ENCODE results near the gene ZBTB46.
A peak's percentile ranks its signal among the peaks of the same experiment; 100 is the strongest.

The ZBTB46 gene

DNA sequence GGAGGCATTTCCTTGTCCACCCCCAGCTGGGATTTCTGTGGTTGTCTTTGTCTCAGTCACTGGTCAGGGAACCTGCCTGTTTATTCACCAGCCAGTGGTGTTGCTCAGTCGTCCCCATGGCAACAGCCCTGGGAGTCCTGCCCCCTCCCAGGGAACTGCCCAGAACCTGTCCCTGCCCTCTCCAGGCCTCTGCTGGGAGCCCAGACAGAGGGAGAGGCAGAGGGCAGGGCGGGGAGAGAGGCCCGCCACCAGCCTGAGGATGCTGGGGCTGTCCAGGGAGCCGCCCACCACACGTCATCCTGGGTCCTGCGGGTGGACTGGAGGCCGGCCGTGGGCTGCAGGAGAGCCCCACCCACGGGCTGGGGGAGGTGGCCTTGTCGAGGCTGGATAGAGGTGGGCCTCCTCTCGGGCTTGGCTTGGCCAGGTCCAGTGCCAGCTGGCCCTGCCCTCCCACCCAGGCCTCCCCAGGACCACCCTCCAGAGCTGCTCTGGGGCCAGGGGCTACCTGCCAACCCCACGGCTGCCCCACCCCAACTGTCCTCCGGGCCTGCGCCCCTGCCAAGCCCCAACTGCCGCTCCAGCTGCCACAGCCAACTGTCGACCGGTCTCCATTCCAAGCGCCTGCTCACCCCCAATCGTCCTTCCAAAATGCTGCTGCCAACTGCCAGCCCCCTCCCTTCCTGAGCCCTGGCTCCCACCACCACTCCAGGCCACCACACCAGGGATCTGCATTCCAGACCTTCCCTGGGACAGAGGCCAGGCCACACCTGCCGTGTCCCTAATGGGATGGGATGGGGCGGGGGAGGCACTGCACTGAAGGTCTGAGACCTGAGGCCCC is 4.2 kb upstream of the ZBTB46 start:
- no peak overlapping the region for H3K9ac ChIP-seq (ENCODE audit: low read length)
- peaks cover 22% of the 10 kb centered on the region for H3K4me1 ChIP-seq (ENCODE audit: control insufficient read depth, insufficient read depth, low read length)
- peaks cover 22% of the 10 kb centered on the region for H3K27me3 ChIP-seq (ENCODE audit: control insufficient read depth, insufficient read depth, low read length)
- no peaks in the 10 kb centered on the region for H3K9me3 ChIP-seq (ENCODE audit: control insufficient read depth, insufficient read depth, low read depth, low read length)
- peak overlapping the region; percentile 44 for H3K4me3 ChIP-seq (ENCODE audit: low read depth, low read length)
- H3K27ac ChIP-seq (ENCODE audit: low read depth, low read length): no peak overlapping the region
- H3K36me3 ChIP-seq (ENCODE audit: control insufficient read depth, insufficient read depth, low read length): no peaks in the 10 kb centered on the region

DNA sequence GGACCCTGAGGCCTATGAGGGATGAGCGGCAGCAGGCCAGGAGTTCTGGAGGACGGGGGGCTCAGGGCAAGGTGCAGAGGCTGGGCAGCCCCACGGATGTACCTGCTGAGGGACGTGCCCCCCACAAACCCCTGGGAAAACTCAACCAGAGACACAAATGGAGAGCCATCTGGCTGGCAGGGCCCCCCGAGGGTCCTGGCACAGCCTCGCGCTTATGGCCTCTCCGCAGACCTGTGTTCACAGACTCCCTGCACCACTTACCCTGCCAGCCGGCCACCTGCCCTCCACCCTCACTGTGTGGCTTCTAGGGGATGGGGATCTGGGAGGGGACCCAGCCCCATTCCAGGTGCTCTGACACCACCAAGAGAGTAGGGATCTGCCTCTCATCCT is 3.4 kb upstream of the ZBTB46 start:
- Histone ChIP-seq H3K27ac (ENCODE audit: low read depth, low read length) (no peak overlapping the region), H3K9me3 (ENCODE audit: control insufficient read depth, insufficient read depth, low read depth, low read length) (no peaks in the 10 kb centered on the region), H3K27me3 (ENCODE audit: control insufficient read depth, insufficient read depth, low read length) (peaks cover 29% of the 10 kb centered on the region), H3K36me3 (ENCODE audit: control insufficient read depth, insufficient read depth, low read length) (no peaks in the 10 kb centered on the region), H3K4me1 (ENCODE audit: control insufficient read depth, insufficient read depth, low read length) (peaks cover 26% of the 10 kb centered on the region), H3K9ac (ENCODE audit: low read length) (no peak overlapping the region), H3K4me3 (ENCODE audit: low read depth, low read length) (no peak overlapping the region)

DNA sequence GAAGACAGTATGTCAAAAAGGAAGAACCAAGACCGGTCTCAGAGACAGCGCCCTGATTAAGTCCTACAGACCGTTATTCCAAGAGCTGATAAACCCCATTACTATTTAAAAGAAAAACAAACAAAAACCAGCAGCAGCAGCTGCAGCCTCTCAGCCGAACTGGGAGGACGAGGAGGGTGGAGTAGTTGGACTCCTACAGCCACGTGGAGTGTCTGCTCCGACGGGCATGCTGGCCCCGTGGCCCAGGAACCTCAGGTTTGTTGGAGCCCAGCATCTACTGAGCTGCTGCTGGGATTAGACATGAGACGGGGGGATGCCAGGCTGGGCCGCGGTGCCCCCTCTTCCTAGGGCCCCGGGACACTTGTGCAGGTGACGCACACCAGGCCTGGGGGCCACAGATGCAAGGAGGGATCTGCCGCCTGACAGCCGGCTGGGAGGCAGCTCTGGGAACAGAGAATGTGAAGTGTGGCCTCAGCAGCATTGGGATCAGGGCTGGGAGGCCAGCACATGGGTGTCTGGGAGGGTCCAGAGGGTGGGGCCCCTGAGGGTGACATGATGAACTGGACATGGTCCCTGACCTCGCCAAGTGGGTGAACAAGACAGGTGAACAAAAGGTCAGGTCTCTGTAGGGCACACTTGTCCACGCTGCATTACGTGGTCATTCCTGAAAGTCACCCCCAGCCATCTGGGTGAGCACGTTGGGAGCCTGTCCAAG is 2.9 kb upstream of the ZBTB46 start:
- Histone ChIP-seq H3K36me3 (ENCODE audit: control insufficient read depth, insufficient read depth, low read length) (no peaks in the 10 kb centered on the region), H3K27me3 (ENCODE audit: control insufficient read depth, insufficient read depth, low read length) (peaks cover 34% of the 10 kb centered on the region), H3K9ac (ENCODE audit: low read length) (no peak overlapping the region), H3K27ac (ENCODE audit: low read depth, low read length) (no peak overlapping the region), H3K4me1 (ENCODE audit: control insufficient read depth, insufficient read depth, low read length) (peaks cover 31% of the 10 kb centered on the region), H3K9me3 (ENCODE audit: control insufficient read depth, insufficient read depth, low read depth, low read length) (no peaks in the 10 kb centered on the region), H3K4me3 (ENCODE audit: low read depth, low read length) (no peak overlapping the region)

DNA sequence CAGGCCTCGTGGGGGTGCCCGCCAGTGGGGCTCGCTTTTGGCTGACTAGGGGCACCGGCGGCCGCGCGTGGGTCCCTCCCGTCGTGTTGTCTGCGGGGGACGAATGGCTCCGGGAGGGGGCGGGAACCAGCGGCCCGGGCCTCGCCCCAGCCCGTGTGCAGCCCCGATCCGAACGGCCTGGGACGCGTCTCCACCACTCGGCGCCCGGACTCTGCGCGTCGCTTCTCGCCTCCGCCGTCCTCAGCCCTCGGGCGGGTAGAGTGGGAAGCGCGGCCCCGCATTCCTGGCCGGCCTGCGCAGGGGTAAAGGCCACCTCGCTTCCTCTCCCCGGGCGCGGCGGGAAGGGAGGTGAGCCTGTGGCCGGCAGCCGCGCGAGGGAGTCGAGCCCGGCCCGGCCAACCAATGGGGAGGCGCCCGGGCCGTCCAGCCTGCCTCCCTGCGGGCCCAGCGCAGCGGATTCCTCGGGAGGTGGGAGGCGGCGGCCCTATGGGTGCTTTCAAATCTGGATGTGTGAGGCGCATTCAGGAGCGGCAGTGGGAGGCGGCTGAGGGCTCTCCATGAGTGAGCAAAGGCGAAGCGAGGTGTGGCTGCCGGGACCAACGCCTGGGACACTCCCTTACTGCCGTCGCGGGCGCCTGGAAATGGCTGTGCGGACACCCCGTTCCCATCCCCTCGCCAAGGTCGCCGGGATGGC is 1.1 kb upstream of the ZBTB46 start:
- Histone ChIP-seq H3K9me3 (ENCODE audit: control insufficient read depth, insufficient read depth, low read depth, low read length) (no peaks in the 10 kb centered on the region), H3K27ac (ENCODE audit: low read depth, low read length) (no peak overlapping the region), H3K4me1 (ENCODE audit: control insufficient read depth, insufficient read depth, low read length) (peaks cover 37% of the 10 kb centered on the region), H3K9ac (ENCODE audit: low read length) (peak overlapping the region; percentile 44), H3K4me3 (ENCODE audit: low read depth, low read length) (peak overlapping the region; percentile 66), H3K27me3 (ENCODE audit: control insufficient read depth, insufficient read depth, low read length) (peaks cover 34% of the 10 kb centered on the region), H3K36me3 (ENCODE audit: control insufficient read depth, insufficient read depth, low read length) (no peaks in the 10 kb centered on the region)

DNA sequence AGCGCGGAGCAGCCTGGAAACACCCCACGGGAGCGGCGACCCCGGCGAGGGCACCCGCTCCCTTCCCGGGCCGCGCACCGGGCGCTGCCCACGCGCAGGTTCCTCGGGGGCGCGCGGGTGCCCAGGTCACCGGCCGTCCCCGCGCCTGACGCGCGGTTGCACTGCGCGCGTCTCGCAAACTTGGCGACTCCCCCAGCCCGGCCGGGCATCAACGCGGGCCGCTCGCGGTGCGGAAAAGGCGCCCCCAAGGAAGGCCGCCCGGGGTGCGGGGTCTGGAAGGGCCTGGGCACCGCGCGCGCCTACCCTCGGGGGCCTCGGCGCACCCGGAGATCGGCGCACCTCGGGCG is 555 bp upstream of the ZBTB46 start:
- Histone ChIP-seq H3K36me3 (ENCODE audit: control insufficient read depth, insufficient read depth, low read length) (no peaks in the 10 kb centered on the region), H3K4me3 (ENCODE audit: low read depth, low read length) (peak overlapping the region; percentile 66), H3K4me1 (ENCODE audit: control insufficient read depth, insufficient read depth, low read length) (peaks cover 34% of the 10 kb centered on the region), H3K9me3 (ENCODE audit: control insufficient read depth, insufficient read depth, low read depth, low read length) (no peaks in the 10 kb centered on the region), H3K27me3 (ENCODE audit: control insufficient read depth, insufficient read depth, low read length) (peaks cover 34% of the 10 kb centered on the region), H3K9ac (ENCODE audit: low read length) (peak overlapping the region; percentile 44), H3K27ac (ENCODE audit: low read depth, low read length) (no peak overlapping the region)

DNA sequence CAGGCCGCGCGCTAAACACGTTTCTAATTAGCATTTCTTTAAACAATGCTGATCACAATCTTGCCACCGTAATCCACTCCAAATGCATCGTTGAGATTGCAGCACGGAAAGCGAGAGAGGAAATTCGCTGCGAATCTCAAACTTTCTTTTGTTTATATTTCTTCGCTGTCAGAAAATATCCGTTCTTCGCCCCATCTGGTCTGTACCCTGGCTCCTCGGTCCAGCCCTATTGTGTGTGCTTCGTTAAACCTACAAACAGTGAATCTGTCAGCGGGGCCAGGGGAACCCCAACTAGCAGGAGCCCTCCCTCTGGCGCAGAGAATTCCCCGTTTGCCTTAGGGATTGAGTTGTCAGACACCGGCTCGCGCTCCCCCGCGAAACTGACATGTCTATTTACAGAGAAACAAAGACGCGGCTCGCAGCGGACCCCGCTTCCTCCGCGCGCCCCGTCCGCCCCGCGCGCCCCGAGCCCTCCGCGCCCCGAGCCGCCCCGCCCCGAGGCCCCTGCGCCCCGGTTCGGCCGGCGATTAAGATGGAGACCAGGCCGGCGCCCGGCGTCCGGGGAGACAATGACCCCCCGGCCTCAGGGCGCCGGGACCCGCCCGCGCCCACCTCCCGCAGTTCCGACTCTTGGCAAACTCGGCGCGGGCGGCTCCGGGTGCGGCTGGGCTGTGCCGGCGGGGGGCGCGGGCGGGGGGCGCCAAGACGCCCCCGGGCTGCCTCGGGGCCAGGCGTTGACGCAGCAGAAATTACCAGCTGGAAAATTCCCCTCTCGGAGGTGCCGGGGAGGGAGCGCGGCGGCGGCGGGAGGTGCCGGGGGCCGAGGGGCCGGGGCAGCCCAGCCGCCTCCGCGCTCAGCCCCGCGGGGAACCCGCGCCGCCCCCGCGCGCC is 874 bp downstream of the ZBTB46 start:
- peak overlapping the region; percentile 86 for H3K4me3 ChIP-seq (ENCODE audit: low read depth, low read length)
- H3K4me1 ChIP-seq (ENCODE audit: control insufficient read depth, insufficient read depth, low read length): peaks cover 29% of the 10 kb centered on the region
- H3K36me3 ChIP-seq (ENCODE audit: control insufficient read depth, insufficient read depth, low read length): no peaks in the 10 kb centered on the region
- H3K9me3 ChIP-seq (ENCODE audit: control insufficient read depth, insufficient read depth, low read depth, low read length): no peaks in the 10 kb centered on the region
- H3K27me3 ChIP-seq (ENCODE audit: control insufficient read depth, insufficient read depth, low read length): peaks cover 34% of the 10 kb centered on the region
- H3K27ac ChIP-seq (ENCODE audit: low read depth, low read length): no peak overlapping the region
- peak overlapping the region; percentile 69 for H3K9ac ChIP-seq (ENCODE audit: low read length)

DNA sequence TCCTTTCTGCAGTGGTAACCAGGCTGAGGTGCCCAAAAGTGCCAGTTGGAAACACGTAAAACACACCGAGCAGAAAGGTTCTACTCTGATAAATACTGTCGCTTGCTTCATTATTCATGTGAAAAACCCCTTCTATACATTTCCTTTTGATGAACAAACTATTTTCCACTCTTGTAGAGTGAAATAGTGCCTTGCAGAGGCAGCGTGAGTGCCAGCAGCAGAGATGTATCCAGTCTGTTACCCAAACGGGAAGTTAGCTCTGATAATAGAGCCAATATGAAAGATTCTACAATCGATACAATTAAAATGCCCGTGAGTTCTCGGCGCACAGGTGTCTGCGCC is 1.5 kb downstream of the ZBTB46 start:
- Histone ChIP-seq H3K27me3 (ENCODE audit: control insufficient read depth, insufficient read depth, low read length) (peaks cover 34% of the 10 kb centered on the region), H3K9ac (ENCODE audit: low read length) (peak overlapping the region; percentile 69), H3K4me1 (ENCODE audit: control insufficient read depth, insufficient read depth, low read length) (peaks cover 26% of the 10 kb centered on the region; the same call in 1 of the 2 replicates), H3K36me3 (ENCODE audit: control insufficient read depth, insufficient read depth, low read length) (no peaks in the 10 kb centered on the region), H3K9me3 (ENCODE audit: control insufficient read depth, insufficient read depth, low read depth, low read length) (no peaks in the 10 kb centered on the region), H3K27ac (ENCODE audit: low read depth, low read length) (no peak overlapping the region), H3K4me3 (ENCODE audit: low read depth, low read length) (peak overlapping the region; percentile 86)

DNA sequence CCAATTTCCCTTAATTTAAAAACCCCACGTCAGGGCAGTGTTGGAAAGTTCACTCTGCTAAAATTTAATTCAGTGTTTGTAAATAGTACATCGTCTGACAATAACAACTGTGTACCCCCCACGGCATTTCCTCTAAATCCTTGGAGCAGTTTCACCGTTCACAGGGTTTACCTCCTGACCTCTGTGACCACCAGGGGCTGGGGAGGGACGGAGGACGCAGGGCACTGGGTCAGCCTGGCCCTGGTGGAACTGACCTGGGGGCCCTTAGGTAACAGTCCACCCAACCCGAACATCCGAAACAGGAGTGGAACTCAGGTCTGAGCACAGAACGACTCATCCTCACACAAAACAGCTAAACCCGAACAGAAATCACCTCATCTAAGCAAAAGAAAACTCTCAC is 2.1 kb downstream of the ZBTB46 start:
- H3K9ac ChIP-seq (ENCODE audit: low read length): no peak overlapping the region
- H3K27me3 ChIP-seq (ENCODE audit: control insufficient read depth, insufficient read depth, low read length): peaks cover 34% of the 10 kb centered on the region
- no peaks in the 10 kb centered on the region for H3K36me3 ChIP-seq (ENCODE audit: control insufficient read depth, insufficient read depth, low read length)
- no peak overlapping the region for H3K27ac ChIP-seq (ENCODE audit: low read depth, low read length)
- peak overlapping the region; percentile 86; the same call in 1 of the 2 replicates for H3K4me3 ChIP-seq (ENCODE audit: low read depth, low read length)
- peaks cover 26% of the 10 kb centered on the region for H3K4me1 ChIP-seq (ENCODE audit: control insufficient read depth, insufficient read depth, low read length)
- no peaks in the 10 kb centered on the region for H3K9me3 ChIP-seq (ENCODE audit: control insufficient read depth, insufficient read depth, low read depth, low read length)

DNA sequence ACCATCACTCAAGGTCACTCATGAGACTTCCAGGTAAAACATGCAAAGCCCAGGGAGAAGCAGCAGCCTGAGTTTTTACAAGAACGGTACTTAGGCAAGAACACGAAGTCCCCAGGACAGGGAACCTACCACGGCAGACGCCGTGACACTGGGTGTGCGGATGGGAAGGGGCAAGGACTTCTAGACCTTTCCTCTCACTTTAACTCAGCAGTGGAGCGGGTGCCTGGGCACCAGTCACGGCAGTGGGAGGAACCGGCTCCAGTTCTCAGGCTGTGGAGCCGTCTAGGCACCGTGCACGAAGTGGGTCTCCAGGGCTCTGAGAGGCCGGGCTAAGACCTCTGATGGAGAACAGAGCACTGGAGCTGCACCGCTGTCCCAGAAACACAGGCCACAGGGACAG is 2.5 kb downstream of the ZBTB46 start:
- Histone ChIP-seq H3K4me1 (ENCODE audit: control insufficient read depth, insufficient read depth, low read length) (peaks cover 28% of the 10 kb centered on the region), H3K9me3 (ENCODE audit: control insufficient read depth, insufficient read depth, low read depth, low read length) (no peaks in the 10 kb centered on the region), H3K27ac (ENCODE audit: low read depth, low read length) (no peak overlapping the region), H3K36me3 (ENCODE audit: control insufficient read depth, insufficient read depth, low read length) (peaks cover 3% of the 10 kb centered on the region; the same call in 1 of the 2 replicates), H3K4me3 (ENCODE audit: low read depth, low read length) (no peak overlapping the region), H3K9ac (ENCODE audit: low read length) (no peak overlapping the region), H3K27me3 (ENCODE audit: control insufficient read depth, insufficient read depth, low read length) (peaks cover 31% of the 10 kb centered on the region)

DNA sequence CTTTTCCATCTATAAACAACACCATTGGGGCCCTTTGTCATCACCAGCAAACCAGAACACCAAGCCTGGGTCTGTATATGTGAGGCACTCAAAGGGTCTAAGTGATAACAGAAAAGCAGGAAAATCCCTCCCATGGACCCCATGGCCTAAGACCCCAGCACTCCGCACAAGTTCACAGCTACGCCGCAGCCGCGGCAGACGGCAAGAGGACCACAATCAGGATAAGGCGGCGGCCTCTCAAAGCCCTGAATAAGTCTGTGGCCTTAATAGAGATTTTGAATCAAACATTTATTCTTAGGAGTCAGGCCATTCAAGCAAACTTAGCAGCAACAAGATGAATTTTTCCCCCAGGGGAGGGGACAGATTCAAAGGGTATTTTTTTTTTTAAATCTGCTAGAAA is 2.9 kb downstream of the ZBTB46 start:
- Histone ChIP-seq H3K27me3 (ENCODE audit: control insufficient read depth, insufficient read depth, low read length) (peaks cover 28% of the 10 kb centered on the region), H3K9ac (ENCODE audit: low read length) (no peak overlapping the region), H3K4me3 (ENCODE audit: low read depth, low read length) (no peak overlapping the region), H3K9me3 (ENCODE audit: control insufficient read depth, insufficient read depth, low read depth, low read length) (no peaks in the 10 kb centered on the region), H3K36me3 (ENCODE audit: control insufficient read depth, insufficient read depth, low read length) (peaks cover 3% of the 10 kb centered on the region; the same call in 1 of the 2 replicates), H3K27ac (ENCODE audit: low read depth, low read length) (no peak overlapping the region), H3K4me1 (ENCODE audit: control insufficient read depth, insufficient read depth, low read length) (peaks cover 28% of the 10 kb centered on the region)

All from HUES6 (cell line).